HepG2 (cell line): ENCODE measurements around the gene NR2F6. TPM values are rescaled to one million over a fixed set of nuclear protein-coding genes. Genes with fewer than 3 reads are reported as not detected.

Source experiments
- AHR ChIP-seq: IDR thresholded peaks from 2 replicates; pipeline ENCODE4 v1.6.1; 2018; ENCODE audit warnings: missing genetic modification reagents, missing compliant biosample characterization
- GABPB1 ChIP-seq: IDR thresholded peaks from 2 replicates; pipeline ENCODE4 v1.6.1; 2016; ENCODE audit warnings: mild to moderate bottlenecking, missing genetic modification reagents, moderate library complexity, missing compliant biosample characterization
- GATAD1 ChIP-seq: IDR thresholded peaks from 2 replicates; pipeline ENCODE4 v1.6.1; 2016; ENCODE audit warnings: missing genetic modification reagents, missing compliant biosample characterization
- MAZ ChIP-seq, 2 experiments: sonication (generic) in 1 of 2; formaldehyde crosslinking in 1 of 2; IDR thresholded peaks; 2 replicates each; pipeline versions ENCODE4 v1.5.0 to v1.6.1; 2012 to 2020; ENCODE audit warnings: low read depth in 2 of 2, mild to moderate bottlenecking in 2 of 2, borderline replicate concordance in 1 of 2, improper control_type of control experiment in 1 of 2, low read length in 1 of 2, missing genetic modification reagents in 1 of 2, moderate library complexity in 1 of 2
- MYC ChIP-seq: sonication (generic); formaldehyde crosslinking; IDR thresholded peaks from 2 replicates; pipeline ENCODE4 v1.9.0; 2021; ENCODE audit warnings: missing genetic modification reagents, borderline replicate concordance
- NFYC ChIP-seq: IDR thresholded peaks from 2 replicates; pipeline ENCODE4 v1.6.1; 2016; ENCODE audit warnings: missing genetic modification reagents, missing compliant biosample characterization
- SIX4 ChIP-seq: sonication (generic); formaldehyde crosslinking; IDR thresholded peaks from 2 replicates; pipeline ENCODE4 v1.4.0; 2020; ENCODE audit warnings: missing genetic modification reagents
- TOPORS ChIP-seq: sonication (generic); formaldehyde crosslinking; IDR thresholded peaks from 2 replicates; pipeline ENCODE4 v1.8.0; 2023; ENCODE audit warnings: mild to moderate bottlenecking, missing genetic modification reagents
- TSC22D2 ChIP-seq: sonication (generic); formaldehyde crosslinking; IDR thresholded peaks from 2 replicates; pipeline ENCODE4 v1.5.1; 2020; ENCODE audit warnings: missing genetic modification reagents, mild to moderate bottlenecking, borderline replicate concordance
- ZBTB3 ChIP-seq: sonication (generic); formaldehyde crosslinking; IDR thresholded peaks from 2 replicates; pipeline ENCODE4 v1.4.0; 2020; ENCODE audit warnings: low read depth, mild to moderate bottlenecking, moderate library complexity, missing genetic modification reagents, borderline replicate concordance
- ZNF160 ChIP-seq: sonication (generic); formaldehyde crosslinking; IDR thresholded peaks from 2 replicates; pipeline ENCODE4 v1.8.0; 2022; ENCODE audit warnings: mild to moderate bottlenecking, inconsistent platforms, missing genetic modification reagents
- ZNF7 ChIP-seq: IDR thresholded peaks from 2 replicates; pipeline ENCODE4 v1.6.1; 2016; ENCODE audit warnings: missing biosample characterization, missing genetic modification reagents
- ZNF891 ChIP-seq: sonication (generic); formaldehyde crosslinking; IDR thresholded peaks from 2 replicates; pipeline ENCODE4 v1.5.0; 2020; ENCODE audit warnings: mild to moderate bottlenecking, missing genetic modification reagents
- polyA plus RNA-seq, 8 experiments: library from polyadenylated mRNA; depleted of rRNA in 3 of 8; stranded (reverse) in 7 of 8; unstranded in 1 of 8; fragments of >200 nt; fragmentation: Illumina TruSeq in 4 of 8; extraction: Trizol in 4 of 8; gene quantifications; 2 replicates each; pipeline versions ENCODE4 v1.2.1 to v1.2.3, GENCODE V29; 2011 to 2016; ENCODE audit warnings: low read depth in 4 of 8, missing spikeins in 1 of 8, mixed read lengths in 1 of 8; ENCODE audit not compliant: insufficient read depth in 1 of 8
- total RNA-seq, 5 experiments: library from RNA; depleted of rRNA; stranded (reverse); fragments of >200 nt; fragmentation: Illumina TruSeq; extraction: Trizol; gene quantifications; 2 replicates each; pipeline ENCODE4 v1.2.3, GENCODE V29; 2016; ENCODE audit warnings: low read depth in 1 of 5
- TF ChIP-seq, protein P1 (sequence below): IDR thresholded peaks from 2 replicates; pipeline ENCODE4 v1.6.1; 2018; ENCODE audit warnings: missing genetic modification reagents, mild to moderate bottlenecking, missing compliant biosample characterization
- TF ChIP-seq, protein P2 (sequence below): IDR thresholded peaks from 2 replicates; pipeline ENCODE4 v1.6.1; 2012; ENCODE audit warnings: low read length, improper control_type of control experiment
- TF ChIP-seq, protein P3 (sequence below): sonication (generic); formaldehyde crosslinking; IDR thresholded peaks from 2 replicates; pipeline ENCODE4 v1.4.0; 2020; ENCODE audit warnings: missing genetic modification reagents
- TF ChIP-seq, protein P4 (sequence below): sonication (generic); formaldehyde crosslinking; IDR thresholded peaks from 2 replicates; pipeline ENCODE4 v1.4.0; 2020; ENCODE audit warnings: low read depth, missing genetic modification reagents

Gene NR2F6
- total and polyA plus RNA-seq, 2 of the 13 experiments (the other 11 are each of a cell fraction or from before 2014, with no cell fraction given) = 30.9 to 72.4 TPM

DNA sequence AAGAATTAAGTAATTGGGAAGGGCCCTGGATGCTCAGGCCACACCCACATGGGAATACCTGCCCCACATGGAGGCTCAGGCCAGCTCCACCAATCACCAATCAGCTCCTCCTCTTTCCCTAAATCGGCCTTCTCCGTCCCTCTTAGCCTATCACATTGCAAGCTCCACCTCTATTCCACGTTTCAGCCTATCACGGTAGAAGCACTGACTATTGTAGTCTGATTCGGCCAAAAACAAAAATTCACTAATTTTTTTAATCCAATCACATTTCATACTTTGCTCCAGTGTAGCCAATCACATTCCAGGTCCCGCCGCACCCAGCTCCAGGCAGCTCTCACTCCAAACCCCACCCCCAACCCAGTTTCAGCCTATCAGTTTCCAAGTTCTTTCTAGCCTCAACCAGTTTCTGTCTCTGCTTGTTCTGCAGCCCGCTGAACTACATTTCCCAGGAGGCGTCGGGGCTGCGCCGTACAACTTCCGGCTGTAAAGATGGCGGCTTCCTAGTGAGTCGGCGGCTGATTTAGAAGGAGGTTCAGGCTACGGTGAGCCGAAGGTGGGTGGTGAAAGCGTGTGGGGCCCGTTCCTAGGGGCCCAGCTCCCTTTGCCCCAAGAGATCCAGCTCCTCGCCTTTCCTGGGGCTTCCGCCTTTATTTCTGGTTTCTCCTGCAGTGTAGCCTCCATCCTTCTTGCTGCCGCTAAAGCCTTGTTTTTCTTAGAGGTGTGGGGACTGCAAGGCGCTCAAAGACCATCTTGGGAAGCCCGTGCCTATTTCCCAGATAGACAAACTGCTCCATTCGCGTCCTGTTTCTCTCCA, 21.5 kb upstream of the NR2F6 start, which contains the start of gene BABAM1 (continued):
- TF ChIP-seq, protein P1, sequence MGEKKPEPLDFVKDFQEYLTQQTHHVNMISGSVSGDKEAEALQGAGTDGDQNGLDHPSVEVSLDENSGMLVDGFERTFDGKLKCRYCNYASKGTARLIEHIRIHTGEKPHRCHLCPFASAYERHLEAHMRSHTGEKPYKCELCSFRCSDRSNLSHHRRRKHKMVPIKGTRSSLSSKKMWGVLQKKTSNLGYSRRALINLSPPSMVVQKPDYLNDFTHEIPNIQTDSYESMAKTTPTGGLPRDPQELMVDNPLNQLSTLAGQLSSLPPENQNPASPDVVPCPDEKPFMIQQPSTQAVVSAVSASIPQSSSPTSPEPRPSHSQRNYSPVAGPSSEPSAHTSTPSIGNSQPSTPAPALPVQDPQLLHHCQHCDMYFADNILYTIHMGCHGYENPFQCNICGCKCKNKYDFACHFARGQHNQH = 0 out of 2 replicates have a peak, but pooled peaks have one; percentile 46
- TF ChIP-seq ZNF891 = 0 out of 2 replicates have a peak, but pooled peaks have one; percentile 32
- TF ChIP-seq ZBTB3 (CRISPR knock-in tag) = 0 out of 2 replicates have a peak, but pooled peaks have one; percentile 28
- no peak for TF ChIP-seq ZNF7 (CRISPR knock-in tag)
- no peak for TF ChIP-seq MAZ (IDR thresholded peaks at IDR 0.05; ENCODE audit: borderline replicate concordance, low read depth, low read length)
- TF ChIP-seq MAZ (CRISPR knock-in tag; IDR thresholded peaks at IDR 0.05; ENCODE audit: low read depth) = 0 out of 2 replicates have a peak, but pooled peaks have one; percentile 26
- TF ChIP-seq, protein P2, sequence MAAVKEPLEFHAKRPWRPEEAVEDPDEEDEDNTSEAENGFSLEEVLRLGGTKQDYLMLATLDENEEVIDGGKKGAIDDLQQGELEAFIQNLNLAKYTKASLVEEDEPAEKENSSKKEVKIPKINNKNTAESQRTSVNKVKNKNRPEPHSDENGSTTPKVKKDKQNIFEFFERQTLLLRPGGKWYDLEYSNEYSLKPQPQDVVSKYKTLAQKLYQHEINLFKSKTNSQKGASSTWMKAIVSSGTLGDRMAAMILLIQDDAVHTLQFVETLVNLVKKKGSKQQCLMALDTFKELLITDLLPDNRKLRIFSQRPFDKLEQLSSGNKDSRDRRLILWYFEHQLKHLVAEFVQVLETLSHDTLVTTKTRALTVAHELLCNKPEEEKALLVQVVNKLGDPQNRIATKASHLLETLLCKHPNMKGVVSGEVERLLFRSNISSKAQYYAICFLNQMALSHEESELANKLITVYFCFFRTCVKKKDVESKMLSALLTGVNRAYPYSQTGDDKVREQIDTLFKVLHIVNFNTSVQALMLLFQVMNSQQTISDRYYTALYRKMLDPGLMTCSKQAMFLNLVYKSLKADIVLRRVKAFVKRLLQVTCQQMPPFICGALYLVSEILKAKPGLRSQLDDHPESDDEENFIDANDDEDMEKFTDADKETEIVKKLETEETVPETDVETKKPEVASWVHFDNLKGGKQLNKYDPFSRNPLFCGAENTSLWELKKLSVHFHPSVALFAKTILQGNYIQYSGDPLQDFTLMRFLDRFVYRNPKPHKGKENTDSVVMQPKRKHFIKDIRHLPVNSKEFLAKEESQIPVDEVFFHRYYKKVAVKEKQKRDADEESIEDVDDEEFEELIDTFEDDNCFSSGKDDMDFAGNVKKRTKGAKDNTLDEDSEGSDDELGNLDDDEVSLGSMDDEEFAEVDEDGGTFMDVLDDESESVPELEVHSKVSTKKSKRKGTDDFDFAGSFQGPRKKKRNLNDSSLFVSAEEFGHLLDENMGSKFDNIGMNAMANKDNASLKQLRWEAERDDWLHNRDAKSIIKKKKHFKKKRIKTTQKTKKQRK = peak; percentile 48; the same call in 1 of the 2 replicates
- peak; percentile 41; the same call in 1 of the 2 replicates for TF ChIP-seq MYC
- TF ChIP-seq NFYC (CRISPR knock-in tag) = peak; percentile 94
- TF ChIP-seq ZNF160 (CRISPR knock-in tag) = no peak
- TF ChIP-seq GATAD1 = peak; percentile 99
- TF ChIP-seq, protein P3, sequence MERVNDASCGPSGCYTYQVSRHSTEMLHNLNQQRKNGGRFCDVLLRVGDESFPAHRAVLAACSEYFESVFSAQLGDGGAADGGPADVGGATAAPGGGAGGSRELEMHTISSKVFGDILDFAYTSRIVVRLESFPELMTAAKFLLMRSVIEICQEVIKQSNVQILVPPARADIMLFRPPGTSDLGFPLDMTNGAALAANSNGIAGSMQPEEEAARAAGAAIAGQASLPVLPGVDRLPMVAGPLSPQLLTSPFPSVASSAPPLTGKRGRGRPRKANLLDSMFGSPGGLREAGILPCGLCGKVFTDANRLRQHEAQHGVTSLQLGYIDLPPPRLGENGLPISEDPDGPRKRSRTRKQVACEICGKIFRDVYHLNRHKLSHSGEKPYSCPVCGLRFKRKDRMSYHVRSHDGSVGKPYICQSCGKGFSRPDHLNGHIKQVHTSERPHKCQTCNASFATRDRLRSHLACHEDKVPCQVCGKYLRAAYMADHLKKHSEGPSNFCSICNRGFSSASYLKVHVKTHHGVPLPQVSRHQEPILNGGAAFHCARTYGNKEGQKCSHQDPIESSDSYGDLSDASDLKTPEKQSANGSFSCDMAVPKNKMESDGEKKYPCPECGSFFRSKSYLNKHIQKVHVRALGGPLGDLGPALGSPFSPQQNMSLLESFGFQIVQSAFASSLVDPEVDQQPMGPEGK (CRISPR knock-in tag) = 0 out of 2 replicates have a peak, but pooled peaks have one; percentile 15
- TF ChIP-seq TSC22D2 (CRISPR knock-in tag) = 0 out of 2 replicates have a peak, but pooled peaks have one; percentile 54
- TF ChIP-seq SIX4 (CRISPR knock-in tag) = 0 out of 2 replicates have a peak, but pooled peaks have one; percentile 17
- TF ChIP-seq GABPB1 = peak; percentile 97
- 0 out of 2 replicates have a peak, but pooled peaks have one; percentile 36 for TF ChIP-seq AHR (CRISPR knock-in tag)
- TF ChIP-seq TOPORS (CRISPR knock-in tag) = 0 out of 2 replicates have a peak, but pooled peaks have one; percentile 29
- TF ChIP-seq, protein P4, sequence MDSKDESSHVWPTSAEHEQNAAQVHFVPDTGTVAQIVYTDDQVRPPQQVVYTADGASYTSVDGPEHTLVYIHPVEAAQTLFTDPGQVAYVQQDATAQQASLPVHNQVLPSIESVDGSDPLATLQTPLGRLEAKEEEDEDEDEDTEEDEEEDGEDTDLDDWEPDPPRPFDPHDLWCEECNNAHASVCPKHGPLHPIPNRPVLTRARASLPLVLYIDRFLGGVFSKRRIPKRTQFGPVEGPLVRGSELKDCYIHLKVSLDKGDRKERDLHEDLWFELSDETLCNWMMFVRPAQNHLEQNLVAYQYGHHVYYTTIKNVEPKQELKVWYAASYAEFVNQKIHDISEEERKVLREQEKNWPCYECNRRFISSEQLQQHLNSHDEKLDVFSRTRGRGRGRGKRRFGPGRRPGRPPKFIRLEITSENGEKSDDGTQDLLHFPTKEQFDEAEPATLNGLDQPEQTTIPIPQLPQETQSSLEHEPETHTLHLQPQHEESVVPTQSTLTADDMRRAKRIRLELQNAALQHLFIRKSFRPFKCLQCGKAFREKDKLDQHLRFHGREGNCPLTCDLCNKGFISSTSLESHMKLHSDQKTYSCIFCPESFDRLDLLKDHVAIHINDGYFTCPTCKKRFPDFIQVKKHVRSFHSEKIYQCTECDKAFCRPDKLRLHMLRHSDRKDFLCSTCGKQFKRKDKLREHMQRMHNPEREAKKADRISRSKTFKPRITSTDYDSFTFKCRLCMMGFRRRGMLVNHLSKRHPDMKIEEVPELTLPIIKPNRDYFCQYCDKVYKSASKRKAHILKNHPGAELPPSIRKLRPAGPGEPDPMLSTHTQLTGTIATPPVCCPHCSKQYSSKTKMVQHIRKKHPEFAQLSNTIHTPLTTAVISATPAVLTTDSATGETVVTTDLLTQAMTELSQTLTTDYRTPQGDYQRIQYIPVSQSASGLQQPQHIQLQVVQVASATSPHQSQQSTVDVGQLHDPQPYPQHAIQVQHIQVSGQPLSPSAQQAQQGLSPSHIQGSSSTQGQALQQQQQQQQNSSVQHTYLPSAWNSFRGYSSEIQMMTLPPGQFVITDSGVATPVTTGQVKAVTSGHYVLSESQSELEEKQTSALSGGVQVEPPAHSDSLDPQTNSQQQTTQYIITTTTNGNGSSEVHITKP (CRISPR knock-in tag) = peak; percentile 65; the same call in 1 of the 2 replicates
